GM06990 (cell line): Measurements from ENCODE around the gene SLC1A4.
"Not testable (repeated sequence)": the region's sequence is repeated elsewhere in the genome, so short reads cannot be mapped to it uniquely, and the experiment has no call there.

Experiments used
- DNase-seq: peaks from one replicate; pipeline ENCODE4 v3.0.0-alpha.2; 2011; ENCODE audit not compliant: insufficient read length; ENCODE audit errors: extremely low read depth
- H3K27me3 ChIP-seq: replicated peaks from 2 replicates; pipeline ENCODE4 v1.6.0; 2011; ENCODE audit warnings: low read length; ENCODE audit not compliant: control insufficient read depth, insufficient read depth
- H3K36me3 ChIP-seq: 2 replicates; pipeline ENCODE4 v1.5.1; 2011; ENCODE audit warnings: low read length; ENCODE audit not compliant: control insufficient read depth, insufficient read depth
- H3K4me3 ChIP-seq: replicated peaks from 2 replicates; pipeline ENCODE4 v1.5.1; 2011; ENCODE audit warnings: low read depth, mild to moderate bottlenecking, control low read depth, low read length
- TF ChIP-seq, protein P1 (sequence below): IDR thresholded peaks from 2 replicates; pipeline ENCODE4 v1.5.1; 2011; ENCODE audit warnings: low read length, control low read depth, mild to moderate bottlenecking, inconsistent platforms; ENCODE audit not compliant: insufficient read depth, poor library complexity, severe bottlenecking

Gene SLC1A4

DNA sequence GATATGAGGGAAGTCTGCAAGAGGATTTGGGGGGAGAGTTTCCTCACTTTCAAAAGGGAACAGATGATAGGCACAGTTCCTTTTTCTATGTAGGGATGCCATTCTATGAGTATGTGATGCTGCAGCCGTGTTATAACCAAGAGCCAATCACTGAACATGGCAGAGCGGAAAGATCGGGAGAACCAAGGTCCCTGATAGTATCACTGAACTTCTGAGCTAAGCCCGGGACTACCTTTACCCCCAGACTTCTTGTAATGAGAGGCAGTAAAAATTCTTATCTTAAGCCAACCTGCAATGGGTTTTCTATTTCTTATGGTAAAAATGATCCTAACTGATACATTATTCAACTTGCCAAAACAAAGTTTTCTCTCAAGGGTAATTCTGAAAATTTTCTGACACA, 21.6 kb upstream of the SLC1A4 start:
- Histone ChIP-seq H3K27me3 (no peaks in the 10 kb centered on the region), H3K4me3 (no peak overlapping the region), H3K36me3 (no peaks in the 10 kb centered on the region)
- TF ChIP-seq, protein P1, sequence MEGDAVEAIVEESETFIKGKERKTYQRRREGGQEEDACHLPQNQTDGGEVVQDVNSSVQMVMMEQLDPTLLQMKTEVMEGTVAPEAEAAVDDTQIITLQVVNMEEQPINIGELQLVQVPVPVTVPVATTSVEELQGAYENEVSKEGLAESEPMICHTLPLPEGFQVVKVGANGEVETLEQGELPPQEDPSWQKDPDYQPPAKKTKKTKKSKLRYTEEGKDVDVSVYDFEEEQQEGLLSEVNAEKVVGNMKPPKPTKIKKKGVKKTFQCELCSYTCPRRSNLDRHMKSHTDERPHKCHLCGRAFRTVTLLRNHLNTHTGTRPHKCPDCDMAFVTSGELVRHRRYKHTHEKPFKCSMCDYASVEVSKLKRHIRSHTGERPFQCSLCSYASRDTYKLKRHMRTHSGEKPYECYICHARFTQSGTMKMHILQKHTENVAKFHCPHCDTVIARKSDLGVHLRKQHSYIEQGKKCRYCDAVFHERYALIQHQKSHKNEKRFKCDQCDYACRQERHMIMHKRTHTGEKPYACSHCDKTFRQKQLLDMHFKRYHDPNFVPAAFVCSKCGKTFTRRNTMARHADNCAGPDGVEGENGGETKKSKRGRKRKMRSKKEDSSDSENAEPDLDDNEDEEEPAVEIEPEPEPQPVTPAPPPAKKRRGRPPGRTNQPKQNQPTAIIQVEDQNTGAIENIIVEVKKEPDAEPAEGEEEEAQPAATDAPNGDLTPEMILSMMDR: no peak
- no peak for DNase-seq

DNA sequence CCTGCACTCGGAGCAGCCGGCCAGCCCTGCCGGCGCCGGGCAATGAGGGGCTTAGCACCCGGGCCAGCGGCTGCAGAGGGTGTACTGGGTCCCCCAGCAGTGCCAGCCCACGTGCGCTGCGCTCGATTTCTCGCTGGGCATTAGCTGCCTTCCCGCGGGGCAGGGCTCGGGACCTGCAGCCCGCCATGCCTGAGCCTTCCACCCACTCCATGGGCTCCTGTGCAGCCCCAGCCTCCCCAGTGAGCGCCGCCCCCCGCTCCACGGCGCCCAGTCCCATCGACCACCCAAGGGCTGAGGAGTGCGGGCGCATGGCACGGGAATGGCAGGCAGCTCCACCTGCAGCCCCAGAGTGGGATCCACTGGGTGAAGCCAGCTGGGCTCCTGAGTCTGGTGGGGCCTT, 20.1 kb upstream of the SLC1A4 start:
- H3K27me3 ChIP-seq, DNase-seq, H3K36me3 ChIP-seq, H3K4me3 ChIP-seq: not testable (repeated sequence)

DNA sequence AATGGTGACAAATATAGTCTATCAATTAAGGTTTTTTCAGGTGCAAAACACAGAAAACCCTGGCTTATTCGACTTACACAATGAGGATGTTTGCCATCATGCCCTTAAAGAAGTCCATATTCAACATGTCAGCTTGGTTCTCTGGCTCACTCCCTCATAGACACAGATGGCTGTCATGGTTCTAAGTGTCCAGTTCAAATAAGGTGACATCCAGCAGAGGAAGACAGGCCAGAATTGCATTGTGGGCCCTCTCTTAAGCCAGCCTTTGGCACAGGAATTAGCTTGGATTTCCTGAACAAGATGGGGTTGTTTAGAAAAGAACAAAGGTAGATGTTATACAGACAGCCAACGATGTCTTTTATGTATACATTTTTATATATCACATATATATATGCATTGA, 18.7 kb upstream of the SLC1A4 start:
- DNase-seq: no peak
- H3K4me3 ChIP-seq: no peak overlapping the region
- no peaks in the 10 kb centered on the region for H3K27me3 ChIP-seq
- TF ChIP-seq, protein P1: no peak
- H3K36me3 ChIP-seq: no peaks in the 10 kb centered on the region

DNA sequence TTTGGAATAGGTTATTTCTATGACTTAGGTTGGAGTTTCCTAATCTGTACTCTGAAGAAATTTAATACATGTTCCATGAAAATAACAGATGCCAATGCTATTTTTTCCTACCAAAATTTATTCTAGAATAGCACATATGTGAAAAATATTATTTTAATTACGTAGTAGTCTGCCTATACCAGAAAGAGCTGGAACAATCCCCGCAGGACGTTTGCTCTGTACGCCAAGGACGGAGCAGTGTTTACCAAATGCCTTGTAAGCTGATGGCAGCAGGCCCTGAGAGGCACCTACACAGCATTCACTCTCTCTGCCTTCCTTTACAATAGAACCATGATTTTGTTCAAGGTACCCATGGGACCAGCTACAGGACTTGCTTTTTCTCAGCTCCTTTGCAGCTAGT, 16.8 kb upstream of the SLC1A4 start:
- Histone ChIP-seq H3K36me3 (no peaks in the 10 kb centered on the region), H3K27me3 (no peaks in the 10 kb centered on the region), H3K4me3 (no peak overlapping the region)
- no peak for DNase-seq
- TF ChIP-seq, protein P1: no peak

DNA sequence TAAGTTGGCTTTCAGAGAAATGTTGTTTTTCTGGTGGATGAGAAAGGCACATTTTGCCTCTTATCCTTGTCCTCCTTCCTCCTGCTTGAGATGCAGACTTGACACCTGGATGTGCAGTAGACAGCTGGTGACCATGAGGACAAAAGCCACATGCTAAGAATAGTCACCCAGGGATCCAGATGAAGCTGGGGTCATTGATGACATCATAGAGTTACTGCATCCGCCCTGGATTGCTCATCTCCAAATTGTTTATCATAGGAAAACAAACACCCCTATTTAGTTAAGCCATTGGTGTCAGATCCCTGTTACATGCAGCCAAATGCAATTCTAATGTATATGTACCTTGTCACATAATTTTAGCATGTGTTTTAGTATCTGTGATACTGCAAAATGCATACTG, 16.3 kb upstream of the SLC1A4 start:
- no peak for DNase-seq
- no peaks in the 10 kb centered on the region for H3K36me3 ChIP-seq
- no peaks in the 10 kb centered on the region for H3K27me3 ChIP-seq
- H3K4me3 ChIP-seq: no peak overlapping the region
- TF ChIP-seq, protein P1: no peak

DNA sequence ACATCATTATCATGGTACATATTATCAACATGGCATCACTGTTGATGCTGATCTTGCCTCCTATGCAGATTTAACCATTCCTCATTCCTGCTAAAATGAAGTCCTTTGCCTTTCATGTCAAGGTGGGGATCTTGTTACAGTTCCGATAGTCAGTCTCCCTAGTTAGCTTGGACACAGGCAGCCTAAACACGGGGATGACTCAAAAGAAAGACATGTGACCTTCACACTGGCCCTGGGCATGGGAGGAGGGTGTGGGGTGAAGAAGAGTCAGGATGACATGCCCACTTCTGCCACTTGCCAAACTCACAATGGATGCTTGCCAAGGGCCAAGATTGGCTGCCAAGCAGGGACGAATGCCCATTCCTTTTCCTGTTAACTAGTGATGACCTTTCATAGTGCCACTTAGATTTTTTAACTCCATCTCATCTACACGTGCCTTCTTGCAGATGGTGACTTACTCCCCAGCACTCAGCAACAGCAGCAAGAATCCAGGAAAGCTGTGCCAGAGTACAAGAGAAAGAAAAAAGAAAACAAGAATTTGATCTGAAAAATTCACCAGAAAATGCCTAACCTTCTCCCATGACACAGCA, 13.9 kb upstream of the SLC1A4 start:
- Histone ChIP-seq H3K36me3 (no peaks in the 10 kb centered on the region), H3K4me3 (no peak overlapping the region), H3K27me3 (no peaks in the 10 kb centered on the region)
- TF ChIP-seq, protein P1: no peak
- DNase-seq: no peak
